Middle frontal gyrus (tissue), 1 donor: ENCODE results near the gene RPS8.
"Not testable (repeated sequence)": the region's sequence is repeated elsewhere in the genome, so short reads cannot be mapped to it uniquely, and the experiment has no call there.

ENCODE experiments used
- DNase-seq: peaks from one replicate; pipeline ENCODE4 v3.0.0-alpha.2; 2015; ENCODE audit warnings: low spot score; ENCODE audit errors: extremely low spot score

RPS8 gene

GRCh38 chr1:44780583-44781121 lies 5.3 kb downstream of the RPS8 start:
- DNase-seq: no peak

GRCh38 chr1:44783697-44784093 lies 8.4 kb downstream of the RPS8 start:
- no peak for DNase-seq

GRCh38 chr1:44784094-44785028 lies 9.0 kb downstream of the RPS8 start:
- DNase-seq: no peak

- DNase-seq: no peak
These were observed 9.7 kb downstream of the RPS8 start for GRCh38 chr1:44785029-44785380.

GRCh38 chr1:44785501-44786137 lies 10.3 kb downstream of the RPS8 start:
- DNase-seq: no peak

GRCh38 chr1:44786138-44786840 lies 10.9 kb downstream of the RPS8 start:
- no peak for DNase-seq

GRCh38 chr1:44786841-44787426 lies 11.6 kb downstream of the RPS8 start:
- DNase-seq: no peak

GRCh38 chr1:44787506-44787905 lies 12.2 kb downstream of the RPS8 start:
- DNase-seq: no peak

GRCh38 chr1:44788120-44788860 lies 12.9 kb downstream of the RPS8 start, which contains the start of gene BEST4:
TSS of gene BEST4 (minus strand) at chr1:44788170. CDS start at chr1:44787705, 465 bp downstream.
- no peak for DNase-seq

- DNase-seq: no peak
These were observed 15.8 kb downstream of the RPS8 start for GRCh38 chr1:44790968-44791801.

- DNase-seq: no peak
These were observed 17.6 kb downstream of the RPS8 start for GRCh38 chr1:44792736-44793502.

GRCh38 chr1:44797886-44798285 lies 22.5 kb downstream of the RPS8 start:
- DNase-seq: not testable (repeated sequence)

- no peak for DNase-seq
These were observed 23.4 kb downstream of the RPS8 start for GRCh38 chr1:44798481-44799365.

GRCh38 chr1:44799770-44800584 lies 24.6 kb downstream of the RPS8 start, which contains the start of gene PLK3:
TSS of gene PLK3 (plus strand) at chr1:44800377. CDS start at chr1:44800464, 87 bp downstream.
- DNase-seq: peak; percentile 96

GRCh38 chr1:44801491-44802305 lies 26.4 kb downstream of the RPS8 start:
- DNase-seq: no peak
